Mesodermal cell (in vitro differentiated cells): Measurements from ENCODE around the gene RLIM.
A peak's percentile ranks its signal among the peaks of the same experiment; 100 is the strongest.

Experiments used
- H3K27ac ChIP-seq: 2 replicates; pipeline ENCODE4 v1.7.0; 2013; ENCODE audit warnings: mild to moderate bottlenecking, low read depth, low read length, moderate library complexity; ENCODE audit not compliant: severe bottlenecking
- H3K36me3 ChIP-seq: 2 replicates; pipeline ENCODE4 v1.7.1; 2013; ENCODE audit warnings: mild to moderate bottlenecking, low read length, moderate library complexity; ENCODE audit not compliant: control insufficient read depth, insufficient read depth
- H3K4me1 ChIP-seq: one replicate; pipeline ENCODE4 v1.7.1; 2013; ENCODE audit warnings: mild to moderate bottlenecking, low read length; ENCODE audit not compliant: insufficient read depth, control insufficient read depth, poor library complexity, severe bottlenecking
- H3K4me3 ChIP-seq: 2 replicates; pipeline ENCODE4 v1.7.0; 2013; ENCODE audit warnings: low read length, control low read depth, mild to moderate bottlenecking; ENCODE audit not compliant: insufficient read depth, poor library complexity, severe bottlenecking; ENCODE audit errors: extremely low read depth
- H3K9me3 ChIP-seq: 2 replicates; pipeline ENCODE4 v1.7.1; 2013; ENCODE audit warnings: mild to moderate bottlenecking, low read length, moderate library complexity; ENCODE audit not compliant: control insufficient read depth
- WGBS, 2 experiments: methylation state at CpG; one replicate each; pipeline ENCODE4 v1.1.5; 2013; ENCODE audit warnings: missing lambda C conversion rate in 2 of 2; ENCODE audit not compliant: insufficient coverage in 2 of 2; 5-methylcytosine and 5-hydroxymethylcytosine counted together

The RLIM gene

DNA sequence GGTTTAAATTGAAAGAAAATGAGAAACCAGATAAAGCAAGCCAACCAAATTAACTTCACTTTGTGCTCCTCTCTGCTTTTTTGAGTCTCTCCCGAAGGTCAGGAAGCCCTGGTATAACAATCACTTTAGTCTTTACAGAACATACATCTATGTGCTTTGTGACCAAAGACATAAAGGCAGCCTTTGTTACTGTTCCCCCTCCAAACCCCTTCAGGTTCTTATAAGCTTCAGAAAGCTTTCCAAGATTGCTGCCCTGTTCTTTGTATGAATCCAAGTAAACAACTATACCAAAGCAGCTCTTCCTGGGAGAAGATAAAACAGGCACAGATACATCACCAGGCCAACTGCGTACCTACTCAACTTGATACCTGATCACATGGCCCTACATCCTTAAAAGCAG is 28.7 kb downstream of the RLIM start:
- no peak overlapping the region for H3K27ac ChIP-seq
- no peak overlapping the region for H3K4me3 ChIP-seq
- H3K9me3 ChIP-seq, result no peaks in the 10 kb centered on the region
- WGBS, 2 experiments, result no CpG with 5 or more reads among the region's 2 CpGs
- H3K4me1 ChIP-seq, result no peaks in the 10 kb centered on the region
- H3K36me3 ChIP-seq, result peaks cover 26% of the 10 kb centered on the region

DNA sequence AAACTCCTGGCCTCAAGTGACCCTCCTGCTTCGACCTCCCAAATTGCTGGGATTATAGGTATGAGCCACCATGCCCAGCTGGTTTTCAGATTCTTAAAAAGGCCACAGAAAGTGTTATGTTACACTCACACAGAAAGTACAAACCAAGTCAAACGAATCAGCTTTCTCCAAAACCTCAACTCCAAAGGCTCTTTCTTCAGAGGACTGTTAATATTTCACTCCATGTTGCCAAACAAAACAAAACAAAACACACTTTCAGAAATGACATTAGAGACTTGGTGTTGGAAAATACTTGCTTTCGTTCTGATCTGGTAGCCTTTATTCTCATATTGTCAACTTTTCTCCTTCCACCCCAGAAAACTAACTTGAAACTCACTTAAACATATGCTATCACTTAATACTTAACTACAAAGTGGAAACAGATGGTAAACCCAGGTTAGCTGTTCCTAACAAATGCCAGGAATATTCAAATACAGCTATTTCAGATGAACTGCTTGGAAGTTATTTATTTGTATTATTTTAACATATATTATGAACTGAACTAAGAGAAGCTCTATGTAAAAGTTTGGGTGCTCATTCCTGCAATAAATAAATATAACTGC is 34.7 kb downstream of the RLIM start:
- Histone ChIP-seq H3K36me3 (peaks cover 4% of the 10 kb centered on the region), H3K27ac (no peak overlapping the region), H3K9me3 (no peaks in the 10 kb centered on the region), H3K4me3 (no peak overlapping the region), H3K4me1 (no peaks in the 10 kb centered on the region)
- WGBS, 2 experiments, result 100% methylated on average over 1 of the region's 3 CpGs; no CpG with 5 or more reads in 1 of the 2 experiments

GRCh38 chrX:74578137-74578536 is 36.3 kb downstream of the RLIM start:
- 73 to 100% methylated on average over 2 to 3 of the region's 3 CpGs for WGBS, 2 experiments
- Histone ChIP-seq H3K9me3 (no peaks in the 10 kb centered on the region), H3K4me3 (no peak overlapping the region), H3K4me1 (no peaks in the 10 kb centered on the region), H3K27ac (no peak overlapping the region), H3K36me3 (no peaks in the 10 kb centered on the region)

- no peak overlapping the region for H3K4me3 ChIP-seq
- H3K36me3 ChIP-seq, result no peaks in the 10 kb centered on the region
- H3K27ac ChIP-seq, result no peak overlapping the region
- no peaks in the 10 kb centered on the region for H3K9me3 ChIP-seq
- H3K4me1 ChIP-seq, result no peaks in the 10 kb centered on the region
- WGBS, 2 experiments, result no CpG with 5 or more reads among the region's 2 CpGs
These were observed 57.0 kb downstream of the RLIM start for GRCh38 chrX:74557378-74557777.

GRCh38 chrX:74551934-74552333 is 62.5 kb downstream of the RLIM start:
- H3K9me3 ChIP-seq, result no peaks in the 10 kb centered on the region

GRCh38 chrX:74550295-74550802 is 64.1 kb downstream of the RLIM start:
- H3K27ac ChIP-seq, result no peak overlapping the region
- 4% methylated on average over 5 of the region's 24 CpGs; no CpG with 5 or more reads in 1 of the 2 experiments for WGBS, 2 experiments
- no peaks in the 10 kb centered on the region for H3K9me3 ChIP-seq
- H3K4me3 ChIP-seq, result no peak overlapping the region
- no peaks in the 10 kb centered on the region for H3K36me3 ChIP-seq
- H3K4me1 ChIP-seq, result no peaks in the 10 kb centered on the region

More at GRCh38 chrX:74551934-74552333, 62.5 kb downstream of the RLIM start:
- no peak overlapping the region for H3K4me3 ChIP-seq
- WGBS, 2 experiments, result no CpG with 5 or more reads among the region's 2 CpGs
- H3K36me3 ChIP-seq, result no peaks in the 10 kb centered on the region
- no peaks in the 10 kb centered on the region for H3K4me1 ChIP-seq
- H3K27ac ChIP-seq, result no peak overlapping the region

DNA sequence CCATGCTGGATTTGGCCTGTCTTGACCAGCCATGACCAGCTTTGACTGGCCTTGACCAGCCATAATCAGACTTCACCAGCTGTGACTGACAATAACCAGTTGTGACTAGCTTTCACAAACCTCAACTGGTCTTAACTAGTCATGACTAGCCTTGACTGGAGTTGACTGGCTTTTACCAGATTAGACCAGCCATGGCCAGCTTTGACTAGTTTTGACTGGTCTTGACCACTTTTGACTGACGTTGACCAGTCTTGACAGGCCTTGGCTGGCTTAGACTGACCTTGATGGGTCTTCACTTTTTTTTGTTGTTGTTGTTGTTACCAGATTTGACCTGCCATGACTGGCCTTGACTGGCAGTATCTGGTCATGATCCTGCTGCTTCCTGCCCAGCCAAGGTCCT is 67.4 kb downstream of the RLIM start:
- H3K4me1 ChIP-seq, result no peaks in the 10 kb centered on the region
- H3K27ac ChIP-seq, result peak overlapping the region; percentile 23
- 100% methylated on average over 1 of the region's 1 CpG; no CpG with 5 or more reads in 1 of the 2 experiments for WGBS, 2 experiments
- no peak overlapping the region for H3K4me3 ChIP-seq
- no peaks in the 10 kb centered on the region for H3K36me3 ChIP-seq
- H3K9me3 ChIP-seq, result no peaks in the 10 kb centered on the region

GRCh38 chrX:74545880-74546523 is 68.4 kb downstream of the RLIM start:
- Histone ChIP-seq H3K4me3 (no peak overlapping the region), H3K9me3 (no peaks in the 10 kb centered on the region), H3K36me3 (no peaks in the 10 kb centered on the region), H3K4me1 (no peaks in the 10 kb centered on the region), H3K27ac (no peak overlapping the region)
- 78 to 100% methylated on average over 1 of the region's 1 CpG for WGBS, 2 experiments

DNA sequence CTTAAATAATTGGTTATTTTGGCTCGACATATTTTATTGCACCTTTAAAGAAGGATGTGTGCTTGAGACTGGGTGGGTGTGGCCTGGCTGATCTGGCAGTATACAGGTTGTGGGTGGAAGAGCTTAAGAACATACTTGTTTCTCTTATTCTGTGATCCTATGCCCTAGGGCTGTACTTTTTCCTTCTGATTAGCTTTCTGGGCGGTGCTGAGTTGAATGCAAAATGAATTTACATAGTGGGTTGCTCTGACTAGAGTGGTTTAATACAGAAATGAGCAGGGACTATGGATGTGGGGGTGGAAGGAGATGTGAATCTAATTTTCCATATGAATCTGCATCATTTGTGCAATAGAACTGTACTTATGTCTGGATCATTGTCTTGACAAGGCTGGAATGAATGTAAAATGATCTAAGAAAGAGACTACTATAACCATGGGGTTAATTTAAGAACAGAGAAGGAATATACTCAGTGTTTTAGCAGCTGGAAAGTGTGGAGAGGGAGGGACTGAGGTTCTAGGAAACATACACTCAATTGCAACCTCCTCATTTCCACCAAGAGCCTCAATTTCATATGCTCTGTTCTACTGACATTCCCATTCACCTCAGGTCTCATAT is 73.7 kb downstream of the RLIM start:
- Histone ChIP-seq H3K4me1 (no peaks in the 10 kb centered on the region), H3K4me3 (no peak overlapping the region), H3K9me3 (no peaks in the 10 kb centered on the region), H3K27ac (no peak overlapping the region), H3K36me3 (no peaks in the 10 kb centered on the region)
- 100% methylated on average over 2 of the region's 2 CpGs; no CpG with 5 or more reads in 1 of the 2 experiments for WGBS, 2 experiments

- Histone ChIP-seq H3K4me3 (peak overlapping the region; percentile 38), H3K4me1 (no peaks in the 10 kb centered on the region), H3K36me3 (no peaks in the 10 kb centered on the region), H3K9me3 (no peaks in the 10 kb centered on the region), H3K27ac (peak overlapping the region; percentile 57)
- 4% methylated on average over 4 of the region's 26 CpGs; no CpG with 5 or more reads in 1 of the 2 experiments for WGBS, 2 experiments
These were observed 77.5 kb downstream of the RLIM start for GRCh38 chrX:74536832-74537371.
